Nephron (organoid): ENCODE measurements around the gene LAMA5.

ENCODE experiments used
- H3K27ac Mint-ChIP-seq, 3 experiments: 2 replicates each; pipeline ENCODE4 v1.8.0; 2020; ENCODE audit warnings: mixed read lengths in 3 of 3, mild to moderate bottlenecking in 2 of 3, moderate library complexity in 1 of 3
- H3K27me3 Mint-ChIP-seq: 2 replicates; pipeline ENCODE4 v1.8.0; 2021; ENCODE audit warnings: low read depth, mild to moderate bottlenecking, moderate library complexity, mixed read lengths
- H3K36me3 Mint-ChIP-seq: 2 replicates; pipeline ENCODE4 v1.8.0; 2020; ENCODE audit warnings: low read depth, mixed read lengths
- H3K4me1 Mint-ChIP-seq: 2 replicates; pipeline ENCODE4 v1.8.0; 2020; ENCODE audit warnings: mixed read lengths
- H3K4me3 Mint-ChIP-seq, 3 experiments: 2 replicates each; pipeline ENCODE4 v1.8.0; 2020; ENCODE audit warnings: mild to moderate bottlenecking in 3 of 3, mixed read lengths in 3 of 3, moderate library complexity in 2 of 3
- H3K9me3 Mint-ChIP-seq: 2 replicates; pipeline ENCODE4 v1.8.0; 2020; ENCODE audit warnings: mixed read lengths
- CTCF ChIP-seq, 3 experiments: fragments of 200-600 bp; sonication (generic); IDR thresholded peaks; one replicate each; pipeline ENCODE4 v1.5.0; 2021; ENCODE audit warnings: antibody characterized with exemption in 3 of 3; ENCODE audit not compliant: unreplicated experiment in 3 of 3

LAMA5 gene

GRCh38 chr20:62287129-62287528 is 80.0 kb downstream of the LAMA5 start:
- no peak for TF ChIP-seq CTCF (IDR thresholded peaks at IDR 0.05; ENCODE audit: unreplicated experiment in 3 of 3)
- no peak overlapping the region for H3K27ac Mint-ChIP-seq
- no peaks in the 10 kb centered on the region for H3K4me1 Mint-ChIP-seq
- no peaks in the 10 kb centered on the region for H3K27me3 Mint-ChIP-seq
- H3K9me3 Mint-ChIP-seq = no peaks in the 10 kb centered on the region
- no peak overlapping the region for H3K4me3 Mint-ChIP-seq
- H3K36me3 Mint-ChIP-seq = peaks cover 33% of the 10 kb centered on the region

GRCh38 chr20:62286493-62287064 is 80.5 kb downstream of the LAMA5 start:
- H3K4me3 Mint-ChIP-seq = no peak overlapping the region
- peaks cover 38% of the 10 kb centered on the region for H3K36me3 Mint-ChIP-seq
- no peaks in the 10 kb centered on the region for H3K9me3 Mint-ChIP-seq
- no peak overlapping the region for H3K27ac Mint-ChIP-seq
- TF ChIP-seq CTCF (IDR thresholded peaks at IDR 0.05; ENCODE audit: unreplicated experiment in 3 of 3) = no peak
- H3K4me1 Mint-ChIP-seq = no peaks in the 10 kb centered on the region
- no peaks in the 10 kb centered on the region for H3K27me3 Mint-ChIP-seq

GRCh38 chr20:62285722-62286121 is 81.4 kb downstream of the LAMA5 start:
- Mint-ChIP-seq H3K9me3 (no peaks in the 10 kb centered on the region), H3K4me1 (no peaks in the 10 kb centered on the region), H3K27ac (no peak overlapping the region), H3K27me3 (no peaks in the 10 kb centered on the region), H3K4me3 (no peak overlapping the region), H3K36me3 (peaks cover 41% of the 10 kb centered on the region)
- TF ChIP-seq CTCF (IDR thresholded peaks at IDR 0.05; ENCODE audit: unreplicated experiment in 3 of 3) = no peak

DNA sequence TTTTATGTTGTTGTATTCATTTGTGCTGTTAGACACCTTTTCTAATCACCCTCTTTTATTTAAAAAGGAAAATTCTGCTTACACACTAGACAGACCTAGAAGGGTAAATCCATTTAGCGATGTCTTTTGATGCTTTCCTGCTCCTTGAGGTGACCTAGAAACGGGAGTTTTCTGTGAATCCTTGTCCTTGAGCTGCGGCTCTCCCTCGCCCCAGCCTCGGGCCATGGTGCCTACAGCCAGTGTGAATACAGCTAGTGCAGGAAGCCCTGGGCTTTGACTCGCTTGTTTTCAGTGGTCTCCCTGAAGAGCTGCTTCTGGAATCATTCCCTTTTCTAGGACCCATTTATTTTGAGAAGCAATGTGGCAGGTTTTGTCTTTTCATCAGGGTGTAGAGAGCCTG is 82.0 kb downstream of the LAMA5 start:
- Mint-ChIP-seq H3K27ac (no peak overlapping the region), H3K36me3 (peaks cover 46% of the 10 kb centered on the region), H3K9me3 (no peaks in the 10 kb centered on the region), H3K4me1 (no peaks in the 10 kb centered on the region), H3K27me3 (no peaks in the 10 kb centered on the region), H3K4me3 (no peak overlapping the region)
- TF ChIP-seq CTCF (IDR thresholded peaks at IDR 0.05; ENCODE audit: unreplicated experiment in 3 of 3) = no peak

DNA sequence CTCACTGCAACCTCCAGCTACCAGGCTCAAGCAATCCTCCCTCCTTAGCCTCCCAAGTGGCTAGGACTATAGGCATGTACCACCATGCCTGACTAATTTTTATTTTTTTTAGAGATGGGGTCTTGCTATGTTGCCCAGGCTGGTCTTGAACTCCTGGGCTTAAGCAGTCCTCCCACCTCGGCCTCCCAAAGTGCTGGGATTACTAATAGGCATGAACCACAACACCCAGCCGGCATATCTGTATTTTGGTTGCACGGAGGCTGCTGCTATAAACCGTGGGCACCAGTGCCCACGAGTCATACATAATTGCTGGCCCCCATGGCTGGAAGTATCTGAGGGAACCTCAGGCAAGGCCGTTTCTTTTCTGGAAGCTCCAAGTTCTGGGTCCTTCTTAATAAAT is 82.7 kb downstream of the LAMA5 start:
- H3K4me1 Mint-ChIP-seq = no peaks in the 10 kb centered on the region
- no peak for TF ChIP-seq CTCF (IDR thresholded peaks at IDR 0.05; ENCODE audit: unreplicated experiment in 3 of 3)
- no peak overlapping the region for H3K4me3 Mint-ChIP-seq
- H3K27ac Mint-ChIP-seq = no peak overlapping the region
- peaks cover 53% of the 10 kb centered on the region for H3K36me3 Mint-ChIP-seq
- no peaks in the 10 kb centered on the region for H3K9me3 Mint-ChIP-seq
- H3K27me3 Mint-ChIP-seq = no peaks in the 10 kb centered on the region

GRCh38 chr20:62282877-62283503 is 84.1 kb downstream of the LAMA5 start:
- Mint-ChIP-seq H3K27me3 (peaks cover 5% of the 10 kb centered on the region), H3K4me1 (no peaks in the 10 kb centered on the region), H3K27ac (no peak overlapping the region), H3K4me3 (no peak overlapping the region), H3K36me3 (peaks cover 60% of the 10 kb centered on the region), H3K9me3 (no peaks in the 10 kb centered on the region)
- no peak for TF ChIP-seq CTCF (IDR thresholded peaks at IDR 0.05; ENCODE audit: unreplicated experiment in 3 of 3)
